ENCODE measurements around the gene SOX6.

Gene SOX6

DNA sequence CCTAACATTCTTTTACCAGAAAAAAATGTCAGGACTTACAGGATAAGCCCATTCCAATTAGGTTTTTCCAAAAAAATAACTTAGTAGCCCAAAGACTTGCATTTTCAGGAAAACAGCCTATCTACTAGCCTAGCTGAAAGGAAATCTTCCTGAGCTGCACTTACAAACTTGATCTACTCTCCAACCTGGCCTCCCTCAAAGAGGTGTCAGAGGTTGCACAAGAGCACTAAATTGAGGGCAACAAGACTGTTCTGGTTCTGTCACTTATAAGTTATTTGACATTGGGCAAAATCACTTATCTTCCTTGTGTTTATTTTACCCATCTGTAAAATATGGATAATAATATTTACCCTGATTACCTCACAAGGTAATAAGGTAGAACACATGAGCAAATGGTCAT, 7.9 kb upstream of the SOX6 start:
- no peak for DNase-seq (ENCODE audit: low spot score)

DNA sequence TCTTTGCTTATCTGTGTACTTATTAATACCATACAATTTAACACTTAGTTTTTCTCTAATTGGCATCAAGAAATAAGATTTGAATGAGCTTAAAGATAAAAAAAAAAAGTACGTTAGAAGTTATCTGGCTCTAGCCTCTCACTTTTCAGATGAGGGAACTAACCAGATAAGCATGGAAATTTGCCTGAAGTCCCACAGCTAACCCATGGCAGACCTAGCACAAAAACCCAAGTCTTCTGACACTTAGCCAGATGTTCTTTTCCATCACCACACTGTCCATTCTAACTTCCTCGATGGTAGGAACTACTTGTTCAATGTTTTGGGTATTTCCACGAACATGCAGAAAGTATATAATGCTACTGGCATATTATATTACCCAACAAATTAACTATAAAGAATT, 7.4 kb upstream of the SOX6 start:
- no peak for DNase-seq (ENCODE audit: low spot score)

DNA sequence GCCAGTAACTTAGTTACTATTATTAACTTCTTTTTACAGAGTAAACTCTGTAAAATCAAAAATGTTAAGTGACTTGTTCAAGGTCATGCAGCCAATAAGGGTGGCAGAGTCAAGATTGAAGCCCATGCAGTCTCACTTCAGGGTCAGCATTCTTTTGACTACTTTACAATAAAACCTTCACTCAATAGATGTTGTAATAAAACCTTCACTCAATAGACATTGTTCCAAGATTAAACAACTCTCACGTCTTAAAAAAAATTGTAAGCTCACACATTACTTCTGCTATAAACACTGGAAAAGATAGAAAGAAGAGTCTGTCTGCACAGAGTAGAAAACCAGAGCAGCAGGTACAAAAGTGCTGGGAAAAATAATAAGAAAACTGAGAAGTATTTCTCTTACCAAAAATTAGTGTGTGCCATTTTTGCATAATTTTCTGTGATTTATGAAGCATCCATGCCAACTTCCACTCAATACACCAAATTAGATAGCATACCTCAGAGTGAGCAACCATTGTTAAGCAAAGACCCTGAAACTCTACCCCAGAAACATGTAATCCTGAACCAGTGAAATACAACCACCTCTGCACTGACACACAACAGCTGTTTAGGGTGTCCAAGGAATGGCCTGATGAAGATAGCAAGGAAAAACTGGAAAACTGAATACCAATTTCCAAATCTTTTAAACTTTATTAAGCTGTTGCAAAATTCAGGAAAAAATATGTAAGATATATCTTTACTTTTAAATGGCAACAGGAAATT, 4.9 kb upstream of the SOX6 start:
- no peak for DNase-seq (ENCODE audit: low spot score)

GRCh38 chr11:16359369-16359768, 3.0 kb upstream of the SOX6 start:
- no peak for DNase-seq (ENCODE audit: low spot score)

DNA sequence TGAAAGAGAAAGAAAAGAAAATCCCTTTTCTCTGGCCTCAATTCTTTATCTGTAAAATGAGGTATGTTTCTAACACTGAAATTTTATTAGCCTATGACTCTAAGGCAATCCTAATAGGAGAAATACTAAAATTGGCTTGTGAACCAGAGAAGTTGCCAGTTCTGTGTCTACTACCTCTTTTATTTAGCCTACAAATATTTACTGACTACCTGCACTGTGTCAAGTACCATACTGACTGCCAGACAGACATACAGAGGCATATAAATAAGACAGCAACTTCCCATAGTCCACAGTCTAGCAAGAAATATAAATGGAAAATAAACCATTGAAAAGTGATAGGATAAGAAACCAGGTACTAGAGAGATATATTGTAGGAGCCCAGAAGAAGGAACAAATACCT, 2.4 kb upstream of the SOX6 start:
- no peak for DNase-seq (ENCODE audit: low spot score)

DNA sequence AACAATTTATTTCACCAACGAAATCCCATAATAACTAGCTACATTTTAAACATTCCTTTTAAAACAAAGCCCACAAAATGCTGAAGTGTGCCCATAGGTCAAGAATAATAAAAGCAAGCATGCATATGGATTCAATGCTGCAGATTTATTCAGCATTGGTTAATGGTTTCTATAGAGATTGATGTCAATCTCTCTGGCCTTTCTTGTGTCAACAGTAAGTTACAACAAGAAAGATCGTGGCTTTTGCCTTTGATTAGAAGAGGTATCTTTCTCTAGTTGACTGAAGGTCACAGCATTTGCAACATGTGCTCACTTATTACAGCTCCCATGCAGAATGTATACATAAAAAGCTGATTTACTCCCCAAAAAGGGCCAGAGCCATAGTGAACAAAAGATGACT, 1.4 kb upstream of the SOX6 start:
- no peak for DNase-seq (ENCODE audit: low spot score)

DNA sequence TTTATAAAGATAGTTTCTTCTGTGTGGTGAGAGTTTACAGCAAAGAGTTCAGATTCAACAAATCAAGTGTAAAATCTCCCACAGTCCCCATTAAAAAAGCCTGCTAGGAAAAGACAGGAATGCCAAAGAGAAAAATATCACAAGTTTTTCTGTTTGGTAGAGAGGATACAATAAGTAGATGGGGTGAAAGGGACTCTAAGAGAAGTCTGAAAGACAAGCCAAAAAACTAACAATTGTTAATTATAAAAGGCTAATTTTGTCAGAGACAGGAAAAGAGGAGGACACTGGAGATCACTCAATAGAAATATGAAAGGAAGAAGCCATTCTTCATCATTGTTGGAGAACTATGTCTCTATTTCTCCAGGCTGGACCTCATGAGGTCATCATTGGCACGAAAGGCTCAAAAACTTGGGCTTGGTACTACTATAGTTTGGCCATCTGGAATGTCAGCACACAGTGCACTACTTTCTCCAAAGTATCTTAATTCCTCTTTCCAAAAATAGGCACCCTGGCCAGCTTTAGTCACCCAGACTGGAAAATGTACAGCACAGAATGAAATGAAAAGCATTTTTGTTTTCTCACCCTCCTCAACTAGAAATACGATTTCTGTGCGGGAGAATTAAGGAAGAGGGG, 531 bp upstream of the SOX6 start:
- DNase-seq (ENCODE audit: low spot score) = no peak

DNA sequence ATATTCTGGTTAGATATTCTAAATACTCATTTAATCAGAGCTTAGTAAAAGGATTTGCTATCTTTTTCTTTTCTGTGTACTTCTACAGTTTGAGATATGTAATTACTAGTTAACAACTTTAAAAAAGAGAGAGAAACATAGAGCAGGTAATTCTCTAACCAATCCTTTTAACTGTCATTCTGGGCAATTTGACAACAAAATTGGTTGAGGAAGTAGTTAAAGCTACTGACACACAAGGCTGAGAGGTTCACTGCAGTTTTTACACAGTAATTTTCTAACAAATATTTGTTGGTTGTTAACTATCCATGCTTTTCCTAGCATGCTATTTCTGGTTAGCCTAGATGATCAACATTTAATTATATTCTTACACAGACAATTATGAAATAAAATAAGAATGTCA, 3.6 kb downstream of the SOX6 start:
- DNase-seq (ENCODE audit: low spot score) = no peak

DNA sequence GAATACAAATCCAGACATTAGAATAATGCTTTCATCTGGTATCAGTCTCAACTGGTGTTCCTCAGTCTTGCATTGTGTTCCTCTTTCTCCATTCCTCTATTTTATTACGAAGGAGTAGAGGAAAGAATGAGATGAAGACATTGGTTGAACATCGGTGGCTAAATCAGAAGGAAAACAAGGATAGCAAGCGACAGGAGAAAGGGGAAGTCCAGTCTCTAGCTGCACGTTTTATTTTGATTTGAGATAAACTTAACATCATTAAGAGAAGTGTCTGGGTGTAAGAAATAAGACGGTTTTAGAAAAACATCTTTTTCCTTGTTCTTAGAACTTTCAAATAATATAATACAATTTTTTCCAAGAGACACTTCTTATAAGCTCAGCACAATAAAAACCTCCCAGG, 6.2 kb downstream of the SOX6 start:
- DNase-seq (ENCODE audit: low spot score) = no peak

GRCh38 chr11:16347928-16348685, 8.2 kb downstream of the SOX6 start:
- no peak for DNase-seq (ENCODE audit: low spot score)

DNA sequence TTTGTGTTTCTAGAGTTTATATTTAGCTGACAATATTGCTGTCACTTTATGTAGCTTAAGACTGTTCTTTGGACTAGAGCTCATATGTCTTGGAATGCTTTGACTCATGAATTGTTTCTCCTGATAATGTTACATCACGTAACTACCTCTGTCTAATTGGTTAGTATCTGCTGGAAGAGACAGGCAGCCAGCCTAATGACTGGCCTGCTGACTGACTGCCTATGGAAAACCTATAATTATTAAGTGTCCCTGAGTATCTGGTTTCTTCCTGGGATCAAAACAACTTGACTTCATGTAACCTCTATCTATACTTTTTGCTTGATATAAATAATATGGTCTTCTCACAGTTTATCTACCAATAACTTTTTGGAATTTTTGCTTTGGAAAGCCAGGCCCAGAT, 9.4 kb downstream of the SOX6 start:
- DNase-seq (ENCODE audit: low spot score) = peak; percentile 28

GRCh38 chr11:16341853-16342252, 14.5 kb downstream of the SOX6 start:
- no peak for DNase-seq (ENCODE audit: low spot score)

DNA sequence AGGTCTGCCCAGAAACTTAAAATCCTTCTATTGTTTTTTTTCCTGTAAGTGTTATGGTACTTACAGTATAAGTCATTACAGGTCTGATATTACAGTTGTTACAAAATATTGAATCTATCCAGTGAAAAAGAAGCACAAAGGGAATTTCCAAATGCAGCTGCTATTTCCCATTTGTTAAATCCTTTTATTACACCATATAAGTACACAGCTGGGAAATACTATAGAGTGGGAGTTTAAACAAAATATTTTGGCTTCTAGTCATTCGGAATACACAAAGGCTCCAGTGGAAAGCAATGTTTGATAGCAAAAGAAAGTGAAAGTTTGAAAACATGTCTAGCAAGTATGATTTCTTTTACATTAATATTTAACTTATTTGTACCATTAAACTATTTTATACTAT, 18.0 kb downstream of the SOX6 start:
- DNase-seq (ENCODE audit: low spot score) = no peak

DNA sequence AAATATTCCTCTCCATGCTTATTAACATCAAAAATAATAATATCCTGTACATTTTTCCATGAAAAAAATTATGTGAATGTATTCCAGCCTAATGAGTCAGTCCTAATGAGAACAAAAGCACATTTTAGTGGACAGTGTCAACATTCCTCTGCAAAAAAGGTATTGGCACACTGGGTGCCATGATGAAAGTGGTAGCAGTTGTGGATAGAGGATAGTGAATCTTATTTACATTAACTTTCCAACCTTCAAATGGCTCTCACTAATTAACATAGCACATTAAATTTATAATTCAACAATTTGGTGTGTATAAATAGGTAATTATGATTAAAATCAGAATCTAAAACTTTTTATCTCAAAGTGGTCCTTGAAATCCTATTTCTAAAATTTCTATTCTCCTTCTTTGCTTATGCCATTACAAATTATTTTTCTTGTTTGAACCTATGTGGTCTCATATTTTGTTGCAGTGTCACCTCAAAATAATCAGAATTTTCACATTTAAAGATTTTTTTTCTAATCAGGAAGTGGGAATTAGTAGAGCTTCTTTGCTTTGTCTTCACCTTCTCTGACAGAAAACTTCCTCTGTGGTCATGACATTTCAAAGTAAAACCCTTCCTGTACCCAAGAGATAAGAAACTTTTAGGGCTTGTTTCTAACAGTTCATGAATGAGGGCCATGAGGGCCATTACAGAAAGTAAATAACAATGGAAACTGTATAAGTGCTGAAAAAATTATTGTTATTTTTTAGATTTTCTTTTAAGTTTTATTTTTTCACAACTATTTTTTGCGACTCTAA, 18.7 kb downstream of the SOX6 start:
- DNase-seq (ENCODE audit: low spot score) = no peak

DNA sequence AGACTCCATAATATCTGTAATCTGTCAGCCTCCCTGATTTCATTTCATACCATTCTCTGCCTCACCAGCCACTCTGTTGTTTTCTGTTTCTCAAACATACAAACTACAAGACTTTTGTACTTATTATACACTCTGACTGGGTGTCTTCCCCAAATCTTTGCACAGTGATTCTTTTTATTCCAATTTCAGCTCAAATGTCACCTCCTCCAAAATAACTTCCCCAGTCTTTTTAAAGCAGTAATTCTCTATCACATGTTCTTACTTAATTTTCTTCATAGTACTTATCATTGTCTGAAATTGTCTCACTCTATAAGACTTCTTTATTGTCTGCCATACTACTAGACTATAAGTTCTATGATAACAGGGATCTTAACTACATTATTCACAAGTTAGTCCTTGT, 19.6 kb downstream of the SOX6 start:
- no peak for DNase-seq (ENCODE audit: low spot score)

- DNase-seq (ENCODE audit: low spot score) = no peak
Observed at GRCh38 chr11:16336204-16336603, 20.1 kb downstream of the SOX6 start.

DNA sequence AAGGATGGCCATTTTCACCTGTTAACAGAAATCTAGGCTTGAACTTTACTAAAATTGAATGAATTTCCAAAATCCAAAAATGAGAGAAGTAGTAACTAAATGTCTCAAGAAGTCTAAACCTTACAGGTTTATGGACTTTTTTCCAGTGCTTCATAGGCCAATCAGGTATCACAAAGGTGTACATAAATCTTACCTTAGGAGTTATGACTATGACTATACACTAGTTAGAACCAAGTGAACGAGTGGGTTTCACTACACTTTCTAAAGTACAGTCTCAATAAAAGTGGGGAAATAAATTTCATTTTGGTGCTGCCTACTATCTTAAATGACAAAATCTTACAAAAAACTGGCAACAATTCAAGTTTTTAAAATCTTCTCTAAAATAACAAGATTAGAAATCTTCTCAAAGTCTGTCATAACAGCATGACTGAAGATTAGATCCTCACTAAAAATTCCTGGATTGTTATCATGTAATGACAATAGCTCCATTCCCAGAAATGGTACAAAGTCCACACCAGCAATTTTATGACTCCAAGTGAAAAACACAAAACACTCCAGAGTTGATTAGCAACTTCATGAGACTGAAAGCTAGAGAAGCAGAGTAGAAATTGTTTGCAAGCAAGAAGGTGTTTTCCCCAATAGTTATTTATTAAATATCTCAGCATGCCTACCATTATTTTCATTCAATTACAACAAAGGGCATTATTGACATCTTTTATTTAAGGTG, 20.9 kb downstream of the SOX6 start:
- DNase-seq (ENCODE audit: low spot score) = no peak

GRCh38 chr11:16326679-16327297, 29.6 kb downstream of the SOX6 start:
- no peak for DNase-seq (ENCODE audit: low spot score)

DNA sequence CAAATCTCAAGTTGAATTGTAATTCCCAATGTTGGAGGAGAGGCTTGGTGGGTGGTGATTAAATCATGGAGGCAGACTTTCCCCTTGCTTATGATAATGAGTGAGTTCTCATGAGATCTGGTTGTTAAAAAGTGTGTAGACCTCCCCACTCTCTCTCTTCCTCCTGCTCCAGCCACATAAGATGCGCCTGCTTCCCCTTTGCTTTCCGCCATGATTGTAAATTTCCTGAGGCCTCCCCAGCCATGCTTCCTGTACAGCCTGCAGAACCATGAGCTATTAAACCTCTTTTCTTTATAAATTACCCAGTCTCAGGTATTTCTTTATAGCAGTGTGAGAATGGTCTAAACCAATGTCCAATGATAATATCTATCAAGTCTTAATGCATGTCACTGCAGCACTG, 34.2 kb downstream of the SOX6 start:
- DNase-seq (ENCODE audit: low spot score) = no peak

- no peak for DNase-seq (ENCODE audit: low spot score)
Observed at GRCh38 chr11:16321148-16321547, 35.2 kb downstream of the SOX6 start.

DNA sequence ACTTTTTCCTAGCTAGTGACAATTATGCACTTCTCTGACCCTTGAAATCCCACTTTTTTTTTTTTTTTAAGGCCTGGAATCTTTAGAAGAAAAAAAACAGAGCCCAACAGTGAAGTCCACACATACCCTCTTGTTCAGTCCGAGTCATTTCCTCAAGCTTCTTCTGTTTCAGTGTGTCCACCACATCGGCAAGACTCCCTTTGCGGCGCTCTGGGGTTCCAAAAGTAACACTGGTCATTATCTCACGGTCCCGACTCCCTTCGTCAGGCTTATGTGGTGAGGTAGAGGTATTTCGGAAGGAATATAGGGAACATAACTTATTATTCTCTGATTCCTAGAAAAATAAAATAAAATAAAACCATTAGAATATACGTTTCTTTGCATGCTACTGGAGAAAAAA, 38.0 kb downstream of the SOX6 start:
- no peak for DNase-seq (ENCODE audit: low spot score)

Data from RKO (cell line).